Stimulated activated CD4-positive, alpha-beta T cell treated with anti-CD3 and anti-CD28 coated beads, Interleukin-1b, Interleukin-23, amount 100 ng/mL, for 24 hours (primary cell): ENCODE measurements around the gene TTYH3.
A peak's percentile ranks its signal among the peaks of the same experiment; 100 is the strongest.
"Not testable (repeated sequence)": the region's sequence is repeated elsewhere in the genome, so short reads cannot be mapped to it uniquely, and the experiment has no call there.

Source experiments
- DNase-seq, 4 experiments: peaks; one replicate each; pipeline ENCODE4 v3.0.0-alpha.2; 2020; ENCODE audit warnings: low read depth in 4 of 4, low spot score in 1 of 4

TTYH3 gene

DNA sequence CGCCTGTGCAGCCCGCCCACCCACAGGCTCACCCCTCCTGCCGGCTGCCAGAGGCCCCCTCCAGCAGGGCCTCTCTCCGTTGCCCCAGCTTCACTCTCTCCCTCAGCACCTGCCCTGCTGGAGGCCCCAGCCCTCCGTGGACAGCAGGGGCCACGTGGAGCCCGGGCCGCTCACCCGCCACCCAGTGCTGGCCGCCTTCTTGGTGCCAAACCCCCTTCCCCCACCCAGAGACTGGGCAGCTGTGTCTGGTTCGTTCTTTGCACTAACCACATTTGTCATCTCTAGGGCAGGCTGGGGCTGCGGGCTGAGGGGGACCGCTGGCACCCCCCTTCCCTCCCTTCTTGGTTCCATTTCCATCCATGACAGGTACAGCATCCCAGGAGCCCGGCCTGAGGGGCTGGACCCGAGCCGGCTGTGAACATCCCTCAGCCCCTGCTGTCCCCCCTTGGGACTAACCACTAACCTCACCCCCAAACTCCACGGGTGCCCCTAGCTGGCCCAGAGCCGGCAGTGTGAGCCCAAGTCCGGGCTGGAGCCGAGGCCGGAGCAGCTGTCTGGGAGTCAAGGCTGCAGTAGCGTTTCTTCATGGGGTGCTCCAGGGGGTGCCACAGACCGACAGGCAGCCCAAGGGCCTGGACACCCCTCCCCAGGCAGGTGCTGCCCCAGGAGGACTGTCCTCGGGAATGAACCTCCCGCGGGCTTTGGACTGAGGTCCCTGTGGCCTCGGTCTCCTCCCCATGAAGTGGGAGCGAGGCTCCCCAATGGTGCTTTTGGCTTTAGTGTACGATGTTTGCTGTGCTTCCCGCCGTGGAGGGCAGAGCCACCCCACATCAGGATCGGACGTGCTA lies 30.7 kb downstream of the TTYH3 start:
- DNase-seq: no peak

DNA sequence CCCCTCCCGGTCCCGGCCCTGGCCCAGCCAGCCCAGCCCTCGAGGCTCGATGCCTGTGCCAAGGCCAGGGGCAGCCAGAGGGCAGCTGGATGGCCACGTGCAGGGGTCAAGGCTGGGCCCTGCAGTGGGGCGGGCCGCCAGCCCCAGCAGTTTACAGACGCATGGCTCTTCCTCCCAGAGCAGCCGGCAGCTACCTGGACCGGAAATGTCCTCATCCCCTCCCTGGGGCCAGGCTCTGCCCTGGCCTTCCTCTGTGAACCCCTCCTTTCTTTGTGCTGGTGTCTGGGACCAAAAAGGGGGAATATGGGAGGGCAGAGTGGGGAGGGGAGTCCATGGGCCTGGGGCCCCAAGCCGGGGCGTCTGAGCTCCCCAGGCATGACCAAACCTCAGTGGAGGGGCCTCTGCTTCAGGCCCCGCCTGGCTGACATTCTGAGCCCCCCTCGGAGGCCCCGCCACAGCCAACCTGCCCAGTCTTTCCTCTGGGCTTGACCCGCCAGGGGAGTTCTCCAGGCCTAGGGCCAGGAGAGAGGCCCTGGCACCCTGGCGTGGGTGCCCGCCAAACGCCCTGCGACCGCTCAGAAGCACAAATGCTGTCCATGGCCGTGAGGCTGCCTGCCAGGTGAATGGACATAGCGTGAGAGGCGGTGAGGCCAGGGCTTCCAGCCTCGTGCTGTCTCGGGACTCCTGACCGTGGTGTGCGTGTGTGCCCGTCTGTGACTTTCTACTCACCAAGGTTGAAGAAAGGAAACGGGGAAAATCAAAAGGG lies 31.5 kb downstream of the TTYH3 start:
- DNase-seq: no peak

DNA sequence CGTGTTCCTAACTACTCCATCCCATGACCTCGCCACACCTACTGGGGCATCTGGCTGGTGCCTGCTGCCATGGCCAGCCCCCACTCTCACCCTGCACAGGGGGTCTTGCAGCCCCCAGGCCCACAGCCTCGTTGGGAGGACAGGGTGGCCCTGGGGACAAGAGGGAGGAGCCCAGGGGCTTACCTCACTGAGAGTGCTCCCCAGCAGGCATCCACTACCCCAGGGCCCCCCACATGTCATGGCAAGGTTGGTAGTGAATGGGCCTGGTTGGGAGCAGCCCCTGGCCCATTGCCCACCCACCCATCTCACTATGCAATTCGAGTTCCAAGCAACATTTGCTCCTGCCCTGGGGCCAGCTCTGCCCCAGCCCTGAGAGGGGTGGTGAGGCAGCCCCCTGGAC lies 32.2 kb downstream of the TTYH3 start:
- DNase-seq: no peak

DNA sequence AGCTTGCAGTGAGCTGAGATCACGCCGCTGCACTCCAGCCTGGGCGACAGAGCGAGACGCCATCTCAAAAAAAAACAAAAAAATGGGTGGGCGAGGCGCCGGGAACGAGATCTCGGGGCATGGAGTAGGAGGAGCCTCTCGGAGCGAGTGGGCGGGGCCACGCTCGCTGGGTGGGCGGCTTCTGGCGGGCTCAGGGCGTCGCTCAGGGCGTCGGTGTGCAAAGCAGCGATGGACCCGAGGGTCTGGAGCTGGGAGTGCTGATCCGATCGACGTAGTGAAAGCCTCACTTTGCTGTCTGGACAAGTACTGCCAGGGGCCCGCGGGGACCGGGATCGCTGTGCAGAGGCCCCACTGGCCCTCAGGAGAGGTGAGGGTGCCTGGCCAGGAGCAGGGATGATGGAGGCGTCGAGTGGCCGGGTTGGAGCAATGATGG lies 33.6 kb downstream of the TTYH3 start:
- no peak for DNase-seq

DNA sequence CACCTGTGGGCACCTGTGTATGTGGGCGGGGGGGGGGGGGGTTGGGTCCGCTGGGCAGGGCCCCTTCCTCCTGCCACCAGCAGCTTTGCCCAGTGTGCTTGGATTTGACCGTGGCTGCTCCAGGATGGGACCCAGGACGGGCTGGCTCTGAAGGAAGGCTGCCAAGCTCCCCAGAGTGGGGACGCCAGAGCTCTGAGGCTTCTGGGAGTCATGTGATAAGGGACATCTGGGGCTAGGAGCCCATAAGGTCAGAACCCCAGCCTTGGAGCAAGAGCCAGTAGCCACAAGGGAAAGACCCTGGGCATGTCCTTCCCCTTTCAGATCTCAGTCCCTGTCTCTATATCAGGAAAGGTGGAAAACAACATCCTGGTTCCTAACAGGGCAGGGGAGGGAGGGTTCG lies 34.4 kb downstream of the TTYH3 start:
- no peak for DNase-seq

DNA sequence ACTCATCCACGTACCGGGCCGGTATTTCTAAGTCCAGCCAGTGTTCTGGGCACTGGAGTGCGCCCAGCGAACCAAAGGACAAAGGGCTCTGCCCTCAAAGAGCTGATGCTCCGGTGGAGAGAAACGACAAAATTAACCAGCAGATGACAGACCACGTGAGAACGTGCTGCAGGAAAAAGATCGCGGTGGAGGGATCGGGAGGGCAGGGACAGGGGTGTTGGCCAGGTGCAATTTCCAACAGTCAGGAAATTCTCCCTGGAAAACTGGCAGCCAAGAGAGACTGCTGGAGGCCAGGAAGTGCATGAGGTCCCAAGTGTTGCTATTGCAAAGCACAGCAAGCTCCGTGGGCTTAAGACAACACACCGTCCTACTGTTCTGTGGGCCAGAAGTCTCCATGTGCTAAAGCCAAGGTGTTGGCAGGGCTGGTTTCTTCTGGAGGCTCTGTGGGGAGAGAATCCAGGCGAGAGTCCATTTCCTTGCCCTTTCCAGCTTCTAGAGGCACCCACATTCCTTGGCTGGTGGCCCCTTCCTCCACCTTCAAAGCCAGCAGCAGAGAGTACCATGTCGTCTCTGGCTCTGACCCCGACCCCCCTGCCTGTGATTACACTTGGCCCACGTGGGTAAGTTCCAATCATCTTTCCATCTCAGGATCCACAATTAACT lies 34.9 kb downstream of the TTYH3 start:
- DNase-seq: no peak

DNA sequence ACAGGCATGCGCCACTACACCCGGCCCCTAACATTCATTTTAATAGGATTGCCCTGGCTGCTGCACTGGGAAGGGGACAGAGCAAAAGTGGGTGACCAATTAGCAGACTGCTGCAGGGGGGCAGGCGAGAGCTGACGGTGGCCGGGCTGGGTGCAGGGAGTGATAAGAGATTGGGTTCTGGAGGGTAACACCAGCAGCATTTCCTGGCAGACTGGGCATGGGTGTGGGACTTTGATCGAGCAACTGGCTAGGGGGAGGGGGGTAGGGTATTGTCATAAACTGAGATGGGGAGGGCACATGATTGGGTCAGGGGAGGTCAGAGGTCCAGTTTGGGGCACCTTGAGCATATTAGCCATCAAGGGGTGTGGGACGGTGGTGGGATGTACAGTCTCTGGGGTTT lies 36.1 kb downstream of the TTYH3 start:
- DNase-seq: no peak

DNA sequence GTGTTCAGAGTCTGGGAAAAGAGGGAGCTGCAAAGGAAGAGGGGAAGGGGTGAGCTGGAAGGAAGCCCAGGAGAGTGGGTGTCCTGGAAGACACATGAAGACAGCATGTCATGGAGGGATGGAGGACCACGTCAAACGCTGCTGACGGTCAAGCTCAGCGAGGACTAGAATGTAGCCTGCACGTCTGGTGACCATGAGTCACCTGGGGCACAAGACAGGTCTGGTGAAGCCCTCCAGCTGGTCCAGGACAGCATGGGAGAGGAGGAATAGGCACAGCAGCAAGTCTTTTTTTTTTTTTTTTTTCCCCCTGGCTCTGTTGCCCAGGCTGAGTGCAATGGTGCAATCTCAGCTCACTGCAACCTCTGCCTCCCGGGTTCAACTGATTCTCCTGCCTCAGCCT lies 36.6 kb downstream of the TTYH3 start:
- no peak for DNase-seq

DNA sequence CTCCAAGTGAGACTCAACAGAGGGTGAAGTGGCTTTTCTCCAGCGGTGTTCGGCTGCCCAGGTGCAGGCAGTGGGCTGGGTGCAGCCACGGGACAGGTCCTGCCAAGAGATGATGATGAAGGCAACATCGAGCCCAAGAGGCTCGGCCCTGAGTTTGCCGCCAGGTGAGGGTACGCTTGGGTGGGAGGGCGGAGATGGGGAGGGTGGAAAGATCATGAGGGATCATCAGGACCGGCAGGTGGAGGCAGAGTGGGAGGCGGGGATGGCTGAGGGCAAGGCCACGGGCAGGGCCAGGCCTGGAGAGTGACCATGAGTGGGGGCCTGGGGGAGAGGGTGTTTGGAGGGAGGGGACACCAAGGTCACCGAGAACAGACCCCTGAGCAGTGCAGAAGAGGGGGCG lies 38.4 kb downstream of the TTYH3 start:
- DNase-seq: no peak

DNA sequence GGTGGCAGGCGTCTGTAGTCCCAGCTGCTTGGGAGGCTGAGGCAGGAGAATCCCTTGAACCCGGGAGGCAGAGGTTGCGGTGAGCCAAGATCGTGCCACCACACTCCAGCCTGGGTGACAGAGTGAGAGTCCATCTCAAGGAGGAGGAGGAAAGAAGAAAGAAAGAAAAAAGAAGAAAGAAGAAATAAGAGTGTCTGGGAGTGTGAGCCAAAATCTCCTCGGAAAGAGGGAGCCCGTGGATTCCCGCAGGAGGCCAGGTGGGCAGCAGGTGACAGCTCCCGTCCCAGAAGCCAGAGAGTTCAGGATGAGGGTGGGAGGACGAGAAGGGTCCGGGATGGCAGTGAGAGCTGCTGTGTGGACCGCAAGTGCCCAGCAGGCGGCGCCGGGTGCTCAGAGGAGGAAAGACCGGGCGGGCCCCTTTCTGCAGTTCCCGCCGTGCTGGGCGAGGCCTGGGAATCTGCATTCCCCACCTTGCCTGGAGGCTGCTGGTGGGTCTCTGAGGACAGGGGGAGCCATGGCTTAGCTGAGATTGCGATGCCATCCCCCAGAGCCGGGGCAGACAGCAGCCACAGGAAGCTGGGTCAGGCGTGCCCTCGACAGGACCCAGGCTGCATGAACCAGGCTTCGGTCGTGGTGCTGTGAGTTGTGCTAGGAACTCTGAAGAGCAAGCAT lies 39.1 kb downstream of the TTYH3 start:
- DNase-seq: peak; percentile 36 to 64 (median 52)

DNA sequence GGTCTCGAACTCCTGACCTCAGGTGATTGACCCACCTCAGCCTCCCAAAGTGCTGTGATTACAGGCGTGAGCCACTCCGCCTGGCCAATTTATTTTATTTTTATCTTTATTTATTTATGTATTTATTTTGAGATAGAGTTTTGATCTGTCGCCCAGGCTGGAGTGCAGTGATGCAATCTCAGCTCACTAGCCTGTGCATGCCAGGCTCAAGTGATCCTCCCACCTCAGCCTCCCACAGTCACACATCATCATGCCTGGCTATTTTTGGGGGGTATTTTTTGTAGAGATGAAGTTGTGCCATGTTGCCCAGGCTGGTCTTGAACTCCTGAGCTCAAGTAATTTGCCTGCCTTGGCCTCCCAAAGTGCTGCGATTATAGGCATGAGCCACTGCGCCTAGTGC lies 41.4 kb downstream of the TTYH3 start:
- DNase-seq: not testable (repeated sequence)

DNA sequence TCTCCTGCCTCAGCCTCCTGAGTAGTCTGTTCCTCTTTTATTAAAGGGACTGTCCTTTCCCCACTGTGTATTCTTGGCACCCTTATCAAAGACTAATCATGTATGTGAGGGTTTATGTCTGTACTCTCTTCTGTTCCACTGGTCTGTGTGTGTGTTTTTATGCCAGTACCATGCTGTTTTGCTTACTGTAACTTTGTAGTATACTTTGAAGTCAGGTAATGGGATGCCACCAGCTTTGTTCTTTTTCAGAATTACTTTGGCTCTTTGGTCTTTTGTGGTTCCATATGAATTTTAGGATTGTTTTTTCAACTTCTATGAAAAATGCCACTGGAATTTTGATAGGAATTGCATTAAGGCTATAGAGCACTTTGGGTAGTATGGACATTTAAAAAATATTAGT lies 42.1 kb downstream of the TTYH3 start:
- DNase-seq: no peak

DNA sequence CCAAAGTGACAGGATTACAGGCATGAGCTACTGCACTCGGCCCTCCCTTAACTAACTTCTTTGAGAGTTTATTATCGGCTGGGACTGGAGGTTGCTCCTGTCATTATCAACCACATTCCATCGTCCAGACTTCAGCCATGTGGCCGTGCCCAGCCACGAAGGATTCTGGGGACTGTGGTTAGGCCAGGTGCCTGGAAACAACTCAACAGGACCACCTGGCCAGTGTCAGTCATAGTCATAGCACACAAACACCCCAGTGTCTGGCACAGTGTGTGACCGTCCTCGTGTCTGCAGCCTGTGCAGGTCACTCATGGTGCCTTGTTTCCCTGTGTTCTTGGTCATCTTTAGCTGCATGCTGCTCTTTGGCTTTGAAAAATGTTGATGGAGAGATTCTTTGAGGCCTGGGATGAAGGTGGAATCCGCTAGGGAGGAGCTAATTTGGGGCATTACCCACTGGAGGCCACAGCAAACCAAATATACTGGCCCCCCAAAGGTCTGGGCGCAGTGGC lies 43.5 kb downstream of the TTYH3 start:
- no peak for DNase-seq

DNA sequence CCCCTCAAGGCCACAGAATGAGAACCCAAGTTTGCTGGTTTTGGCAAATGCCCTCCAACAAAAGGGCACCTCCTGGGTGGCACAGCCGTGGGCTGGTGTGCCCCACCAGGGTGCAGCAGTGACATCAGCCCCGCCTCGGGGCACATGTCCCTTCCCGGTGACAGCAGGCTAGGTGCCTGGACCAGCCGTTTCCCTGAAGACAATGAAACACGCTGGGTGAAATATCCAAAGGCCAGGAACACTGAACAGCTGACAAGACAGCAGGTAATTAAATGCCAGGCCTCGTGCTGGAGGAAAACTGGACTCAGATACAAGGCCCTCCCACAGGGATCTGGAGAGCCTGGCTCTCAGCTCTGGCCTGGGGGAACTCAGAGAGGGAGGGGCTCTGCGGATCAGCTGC lies 44.8 kb downstream of the TTYH3 start:
- not testable (repeated sequence) for DNase-seq

DNA sequence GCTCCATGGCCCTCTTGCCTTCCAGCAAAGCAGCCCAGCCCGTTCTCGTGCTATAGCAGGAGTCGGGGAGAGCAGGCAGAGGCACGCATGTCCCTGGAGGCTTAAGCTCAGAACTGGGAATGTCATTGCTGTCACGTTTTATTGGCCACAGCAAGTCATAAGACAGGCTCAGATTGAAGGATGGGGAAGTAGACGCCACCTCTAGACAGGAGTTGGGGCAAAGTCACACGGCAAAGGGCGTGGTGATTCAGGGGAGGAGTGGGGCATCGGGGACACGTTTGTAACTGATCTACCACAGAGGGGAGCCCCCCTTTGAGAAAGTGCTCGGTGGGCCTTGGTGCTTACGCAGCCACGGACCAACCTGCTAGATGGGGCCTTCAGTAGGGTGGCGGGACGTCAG lies 46.7 kb downstream of the TTYH3 start:
- DNase-seq: not testable (repeated sequence)

DNA sequence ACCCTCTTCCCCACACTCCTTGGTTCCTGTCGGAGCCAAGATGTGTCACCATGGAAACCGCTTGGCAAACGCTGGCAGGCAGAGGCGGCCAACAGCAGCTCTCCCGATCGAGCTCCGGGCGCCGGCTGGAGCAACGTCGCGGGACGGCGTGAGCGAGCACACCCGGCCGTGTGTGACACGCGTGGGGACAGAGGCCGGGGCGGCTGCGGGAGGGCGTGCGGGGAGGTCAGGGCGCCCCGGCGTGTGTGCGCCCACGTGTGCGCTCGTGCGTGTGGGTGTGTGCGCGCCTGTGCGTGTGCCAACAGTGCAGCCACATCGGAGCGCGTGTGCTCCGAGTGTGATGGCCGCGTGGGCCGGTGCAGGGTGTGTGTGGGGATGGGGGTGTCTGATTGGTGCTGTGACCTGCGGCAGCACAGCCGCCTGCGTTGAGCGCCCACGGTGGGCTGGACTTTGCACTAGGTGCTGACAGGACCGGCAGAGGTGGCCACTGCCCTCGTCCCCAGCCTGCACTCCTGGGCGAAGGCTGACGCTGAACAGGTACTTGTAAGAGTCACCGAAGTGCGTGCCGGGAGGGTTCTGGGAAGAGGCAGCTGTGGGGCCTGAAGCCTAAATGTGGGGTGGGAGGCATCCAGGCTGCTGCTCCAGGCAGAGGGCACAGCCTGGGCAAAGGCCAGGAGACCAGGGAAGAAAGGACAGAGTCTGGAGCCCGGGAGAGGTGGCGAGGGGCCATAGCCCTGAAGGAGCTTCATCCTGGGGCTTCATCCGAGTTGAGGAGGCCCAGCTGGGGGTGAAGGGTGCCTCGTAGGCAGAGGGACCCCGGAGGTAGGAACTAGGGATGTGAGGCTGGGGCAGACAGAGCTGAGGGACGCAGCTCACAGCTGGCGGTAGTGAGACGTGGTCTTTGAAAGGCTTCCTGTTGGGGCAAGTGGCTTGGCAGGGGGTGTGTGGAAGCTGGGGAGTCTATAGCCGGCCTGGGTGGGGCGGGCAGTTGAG lies 47.6 kb downstream of the TTYH3 start:
- DNase-seq: not testable (repeated sequence)

DNA sequence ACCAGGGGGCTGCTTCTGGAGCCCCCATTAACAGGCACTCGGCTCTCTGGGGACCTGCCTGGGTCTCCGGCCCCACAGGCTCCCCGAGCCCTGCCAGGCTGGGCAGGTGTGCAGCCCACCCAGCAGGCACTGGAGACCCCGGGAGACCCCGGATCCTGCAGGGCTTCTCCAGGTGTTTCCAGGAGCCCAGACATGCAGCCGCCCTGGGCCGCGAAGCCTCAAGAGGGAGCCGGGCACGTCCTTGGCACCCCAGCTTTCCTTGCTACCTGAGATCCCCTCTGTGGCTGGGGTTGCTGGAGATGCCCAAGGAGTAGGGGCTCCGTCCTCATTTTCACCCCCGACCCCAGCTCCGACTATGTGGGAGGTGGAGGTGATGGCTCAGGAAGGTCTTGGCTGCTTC lies 48.5 kb downstream of the TTYH3 start:
- no peak for DNase-seq

DNA sequence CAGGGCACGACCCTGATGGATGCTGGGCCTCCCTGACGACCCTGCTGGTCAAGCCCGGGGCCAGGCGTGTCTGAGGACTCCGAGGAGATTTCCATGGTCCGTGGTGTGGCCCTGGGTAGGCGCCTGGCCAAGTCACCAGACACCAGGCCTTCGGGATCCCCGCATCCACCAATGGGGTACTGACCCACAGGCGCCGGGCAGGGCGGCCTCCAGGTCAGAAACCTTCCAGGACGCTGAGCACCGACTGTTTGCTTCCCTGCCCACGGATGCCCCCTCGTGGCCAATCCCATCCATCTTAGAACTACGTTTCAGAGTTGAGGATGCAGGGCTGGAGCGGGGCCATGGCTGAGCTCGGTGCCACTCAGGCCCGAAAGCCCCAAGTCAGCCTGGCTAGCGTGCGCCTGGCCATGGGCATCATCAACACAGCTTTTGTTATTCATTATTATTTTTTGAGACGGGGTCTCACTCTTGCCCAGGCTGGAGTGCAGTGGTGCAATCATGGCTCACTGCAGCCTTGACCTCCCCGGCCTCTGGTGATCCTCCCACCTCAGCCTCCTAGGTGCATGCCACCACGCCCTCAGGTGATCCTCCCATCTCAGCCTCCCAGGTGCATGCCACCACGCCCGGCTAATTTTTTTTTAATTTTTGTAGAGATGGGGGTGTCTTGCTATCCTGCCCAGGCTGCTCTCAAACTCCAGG lies 49.2 kb downstream of the TTYH3 start:
- DNase-seq: peak; percentile 11 to 42 (median 32)
